ENCODE measurements around the gene DNAJB2.

- TF ChIP-seq CTCF (IDR thresholded peaks at IDR 0.05; ENCODE audit: low read length) (no peak), EZH2 (IDR thresholded peaks at IDR 0.05; ENCODE audit: borderline replicate concordance, low read length) (no peak)
Observed at GRCh38 chr2:219252570-219252899, 26.6 kb upstream of the DNAJB2 start.
